Cardiac fibroblast (primary cell): ENCODE results near the gene EIF4B.

ENCODE experiments used
- DNase-seq, 2 donors: peaks; one replicate each; pipeline versions ENCODE4 v3.0.0 to v3.0.0-alpha.2; 2010; ENCODE audit warnings: low read depth in 2 of 2
- H3K4me3 ChIP-seq, 2 donors: replicated peaks in 1 of 2; 1 replicate in 1 of 2; 2 replicates in 1 of 2; pipeline ENCODE4 v1.5.1; 2011; ENCODE audit warnings: low read depth in 2 of 2, low read length in 2 of 2, mild to moderate bottlenecking in 2 of 2, moderate library complexity in 1 of 2
- TF ChIP-seq, protein P1 (sequence below): IDR thresholded peaks from one replicate; pipeline ENCODE4 v1.5.1; 2011; ENCODE audit warnings: low read depth, mild to moderate bottlenecking, low read length, inconsistent platforms

EIF4B gene

DNA sequence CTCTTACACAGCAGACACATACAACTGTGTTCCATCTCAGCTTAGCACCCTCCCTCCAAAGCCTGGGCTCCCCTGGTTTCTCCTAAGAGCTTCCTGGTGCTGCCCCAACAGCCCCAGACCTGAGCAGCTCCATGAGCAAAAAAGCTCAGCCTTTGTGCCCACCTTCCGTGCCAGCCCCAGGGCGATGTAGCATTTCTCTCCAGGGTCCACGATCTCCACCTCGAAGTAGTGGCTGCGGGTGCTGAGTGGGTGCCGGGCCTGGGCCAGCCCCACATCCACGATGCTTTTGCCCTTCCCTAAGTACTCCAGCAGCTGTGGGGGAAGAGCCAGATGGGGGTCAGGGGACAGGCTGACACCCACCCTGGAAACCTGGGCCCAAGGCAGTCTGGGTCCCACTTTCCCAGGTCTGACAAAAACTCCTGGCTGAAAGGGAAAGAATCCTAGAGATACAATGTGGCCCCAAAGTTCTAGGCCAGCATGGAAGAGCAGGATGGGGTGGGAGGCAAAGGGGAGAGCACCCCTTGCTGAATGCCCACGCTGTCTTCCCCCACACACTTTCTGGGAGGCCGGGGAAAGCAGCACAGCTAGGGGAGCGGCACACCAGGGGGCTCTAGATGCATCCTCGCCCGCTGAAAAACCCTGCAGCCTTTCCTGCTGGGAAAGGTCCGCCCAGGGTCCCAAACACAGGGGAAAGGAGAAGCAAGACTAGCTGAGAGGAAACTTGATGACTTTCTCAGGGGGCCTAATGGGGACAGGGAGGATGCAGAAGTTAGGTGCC lies 61.9 kb downstream of the EIF4B start:
- no peak for DNase-seq

DNA sequence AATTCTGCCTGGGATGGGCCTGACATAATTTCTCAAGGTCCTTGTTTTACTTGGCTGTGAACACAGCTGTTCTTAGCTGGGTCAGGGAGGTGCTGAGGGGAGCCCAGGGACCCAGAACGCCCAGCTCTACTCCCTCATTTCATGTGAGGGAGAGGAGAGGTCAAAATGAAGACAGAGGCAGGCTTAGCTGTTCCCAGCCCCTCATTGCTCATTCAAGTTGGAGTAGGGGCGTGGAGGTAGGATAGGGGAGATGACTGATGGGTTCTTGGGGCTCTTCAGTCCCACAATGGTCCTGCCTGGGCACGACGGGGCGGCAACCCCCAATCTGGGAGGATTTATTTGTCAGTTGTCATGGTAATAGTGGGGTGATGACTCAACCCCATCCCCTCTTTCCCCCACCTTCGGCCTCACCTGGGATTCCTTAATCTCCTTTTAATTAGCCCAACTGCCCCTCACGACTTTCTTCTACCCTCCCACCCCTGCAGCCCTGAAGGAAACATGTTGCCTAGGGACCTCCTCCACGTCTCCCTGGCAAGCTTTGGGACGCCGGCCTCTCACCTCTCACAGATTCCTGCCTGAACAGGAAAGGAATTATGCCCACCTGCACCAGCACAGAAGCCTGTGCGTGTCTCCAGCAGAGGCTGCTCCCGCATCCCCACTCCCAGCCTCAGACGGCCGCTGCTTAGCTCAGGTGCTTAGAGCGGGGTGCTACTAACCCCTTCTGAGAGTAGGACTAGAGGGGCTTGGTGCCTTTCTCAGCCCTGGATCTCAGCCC lies 62.7 kb downstream of the EIF4B start:
- TF ChIP-seq, protein P1, sequence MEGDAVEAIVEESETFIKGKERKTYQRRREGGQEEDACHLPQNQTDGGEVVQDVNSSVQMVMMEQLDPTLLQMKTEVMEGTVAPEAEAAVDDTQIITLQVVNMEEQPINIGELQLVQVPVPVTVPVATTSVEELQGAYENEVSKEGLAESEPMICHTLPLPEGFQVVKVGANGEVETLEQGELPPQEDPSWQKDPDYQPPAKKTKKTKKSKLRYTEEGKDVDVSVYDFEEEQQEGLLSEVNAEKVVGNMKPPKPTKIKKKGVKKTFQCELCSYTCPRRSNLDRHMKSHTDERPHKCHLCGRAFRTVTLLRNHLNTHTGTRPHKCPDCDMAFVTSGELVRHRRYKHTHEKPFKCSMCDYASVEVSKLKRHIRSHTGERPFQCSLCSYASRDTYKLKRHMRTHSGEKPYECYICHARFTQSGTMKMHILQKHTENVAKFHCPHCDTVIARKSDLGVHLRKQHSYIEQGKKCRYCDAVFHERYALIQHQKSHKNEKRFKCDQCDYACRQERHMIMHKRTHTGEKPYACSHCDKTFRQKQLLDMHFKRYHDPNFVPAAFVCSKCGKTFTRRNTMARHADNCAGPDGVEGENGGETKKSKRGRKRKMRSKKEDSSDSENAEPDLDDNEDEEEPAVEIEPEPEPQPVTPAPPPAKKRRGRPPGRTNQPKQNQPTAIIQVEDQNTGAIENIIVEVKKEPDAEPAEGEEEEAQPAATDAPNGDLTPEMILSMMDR, result no peak
- no peak overlapping the region for H3K4me3 ChIP-seq
- DNase-seq, result peak in 1 of 2 donors; percentile 44

More for the DNA sequence above, 61.9 kb downstream of the EIF4B start:
- TF ChIP-seq, protein P1, result no peak
- H3K4me3 ChIP-seq, result no peak overlapping the region

DNA sequence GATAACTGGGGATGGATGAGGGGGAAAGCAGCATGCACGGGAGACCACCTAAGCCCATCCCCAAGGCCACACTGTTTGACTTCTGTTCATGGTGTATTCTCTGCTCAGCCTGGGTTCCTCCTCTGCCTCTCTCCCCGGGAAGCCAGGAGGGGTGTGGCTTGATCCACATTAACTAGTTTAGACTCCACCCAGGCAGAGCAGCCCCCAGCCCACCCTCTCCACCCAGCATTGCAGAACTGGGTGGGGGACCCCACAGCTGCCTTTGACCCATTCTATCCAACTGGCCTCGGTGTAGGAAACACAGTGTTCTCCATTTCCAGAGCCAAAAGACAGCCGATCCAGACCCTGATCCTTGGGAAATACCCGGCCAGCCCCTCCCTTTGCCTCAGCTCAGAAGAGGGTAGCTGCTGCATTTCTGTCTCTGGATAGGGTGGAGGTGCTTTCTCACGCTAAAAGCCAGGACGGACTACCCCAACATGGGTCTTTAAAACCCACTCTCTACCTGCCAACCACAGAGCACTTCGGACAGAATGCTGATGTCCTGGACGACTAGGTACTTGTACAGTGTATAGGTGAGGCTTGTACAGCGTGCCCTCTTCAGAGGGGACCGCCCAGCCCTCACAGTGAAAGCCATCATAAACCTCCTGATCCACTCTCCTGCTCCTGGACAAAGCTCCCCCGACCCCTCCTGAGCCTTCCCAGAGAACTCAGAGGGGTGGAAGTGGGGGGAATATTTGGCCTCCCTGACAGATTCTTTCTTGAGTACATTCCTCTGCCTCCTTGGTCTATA lies 63.6 kb downstream of the EIF4B start:
- TF ChIP-seq, protein P1, result no peak
- H3K4me3 ChIP-seq, result no peak overlapping the region
- no peak for DNase-seq

DNA sequence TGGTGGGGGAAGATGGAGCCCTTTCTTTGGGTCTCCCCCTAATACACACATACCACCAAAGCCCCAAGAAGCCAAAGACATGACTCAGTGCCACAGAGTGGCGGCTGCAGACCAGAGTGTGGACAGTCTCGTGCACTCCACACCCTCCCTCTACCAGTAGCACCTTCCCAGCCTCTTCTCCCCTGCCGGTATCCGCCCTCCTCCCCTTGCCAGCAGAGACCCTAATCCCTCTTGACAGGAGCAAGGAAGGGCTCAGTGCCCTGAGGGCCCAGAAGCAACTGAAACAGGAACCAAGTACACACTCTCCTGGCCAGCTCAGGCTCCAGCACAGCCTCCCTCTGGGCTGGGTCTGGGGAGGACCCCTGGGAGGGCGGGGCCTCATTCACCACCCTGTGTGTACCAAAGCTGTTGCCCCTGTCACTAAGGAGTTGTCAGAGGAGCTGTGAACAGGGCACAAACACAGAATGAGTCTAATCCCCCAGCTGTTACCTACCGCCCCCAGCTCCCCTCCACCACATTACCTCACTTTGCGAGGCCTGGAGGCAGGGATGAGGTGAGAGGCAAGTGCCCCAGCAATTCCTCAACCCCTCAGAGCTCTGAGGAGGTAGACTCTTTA lies 64.7 kb downstream of the EIF4B start:
- TF ChIP-seq, protein P1, result no peak
- DNase-seq, result no peak
- no peak overlapping the region for H3K4me3 ChIP-seq

DNA sequence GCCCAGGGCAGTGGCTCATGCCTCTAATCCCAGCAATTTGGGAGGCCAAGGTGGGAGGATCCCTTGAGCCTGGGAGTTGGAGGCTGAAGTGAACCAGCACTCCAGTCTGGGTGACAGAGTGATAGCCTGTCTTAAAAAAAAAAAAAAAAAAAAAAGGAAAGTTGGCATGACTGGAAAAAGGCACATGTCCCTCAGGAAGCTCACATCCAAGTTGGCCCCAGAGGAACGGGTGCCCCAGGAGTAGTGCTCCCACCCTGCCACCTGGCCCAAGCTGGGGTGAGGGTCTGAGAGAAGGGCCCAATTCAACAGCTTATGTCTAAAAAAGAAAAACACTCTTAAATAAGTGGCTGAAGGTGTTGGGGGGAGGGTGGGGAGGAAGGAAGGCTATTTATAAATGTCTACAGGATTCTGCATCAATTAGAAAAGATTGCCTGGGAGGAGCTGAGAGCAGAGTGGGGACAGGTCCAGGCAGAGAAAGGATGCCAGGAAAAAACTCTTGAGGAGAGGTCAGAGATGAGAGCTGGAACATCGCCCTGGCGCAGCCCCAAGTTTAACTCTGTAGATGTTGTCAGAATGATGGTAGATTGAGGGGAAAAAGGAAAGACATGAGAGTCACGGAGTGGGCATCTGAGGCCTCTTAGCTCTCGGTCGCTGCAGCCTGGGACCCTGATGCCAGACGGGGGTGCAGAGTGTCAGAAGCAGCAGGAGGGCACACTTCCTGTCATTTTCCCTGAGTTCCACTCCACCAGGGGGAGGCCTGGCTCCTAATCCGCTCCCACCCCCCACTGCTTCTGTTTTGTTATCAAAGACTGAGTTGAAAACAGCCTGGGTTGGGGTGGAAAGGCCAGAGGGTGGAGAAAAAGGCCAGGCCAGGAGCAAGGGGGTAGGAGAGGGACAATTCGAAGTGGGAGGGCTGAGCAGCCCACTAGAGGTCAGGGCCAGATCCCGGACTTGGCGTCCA lies 65.6 kb downstream of the EIF4B start:
- H3K4me3 ChIP-seq, result no peak overlapping the region
- TF ChIP-seq, protein P1, result peak; percentile 14
- peak; percentile 35 to 90 for DNase-seq
